ENCODE measurements around the gene NKD1. TPM values are rescaled to one million over a fixed set of nuclear protein-coding genes. Genes with fewer than 3 reads are reported as not detected.

Gene NKD1
- total RNA-seq, 2 experiments from 2014 or later, result 0.04 to 0.06 TPM

GRCh38 chr16:50570808-50571598, 22.8 kb downstream of the NKD1 start:
- H3K9me3 ChIP-seq (ENCODE audit: low read length), result no peaks in the 10 kb centered on the region
- H3K9me2 ChIP-seq (ENCODE audit: insufficient read depth, low read length), result no peaks in the 10 kb centered on the region
- intact Hi-C loops (cut with micrococcal nuclease; ENCODE audit: unreplicated experiment), result no loop called here
- no peaks in the 10 kb centered on the region for H3K36me3 ChIP-seq (ENCODE audit: insufficient read depth, low read length)
- ChIA-PET POLR2A (no interaction called here), CTCF (ENCODE audit: unreplicated experiment) (no interaction called here)
- H3K4me2 ChIP-seq (ENCODE audit: low read length), result no peak overlapping the region
- no peak overlapping the region for H2AFZ ChIP-seq (ENCODE audit: low read length)
- H3K4me1 ChIP-seq (ENCODE audit: insufficient read depth, low read length, poor library complexity, severe bottlenecking), result no peaks in the 10 kb centered on the region
- H3K79me2 ChIP-seq (ENCODE audit: insufficient read depth, low read depth, low read length), result no peaks in the 10 kb centered on the region
- DNase-seq (ENCODE audit: low spot score), result no peak
- no peak overlapping the region for H3K27ac ChIP-seq (ENCODE audit: low read depth, low read length, poor library complexity, severe bottlenecking)
- H3K4me3 ChIP-seq (ENCODE audit: low read depth, low read length, poor library complexity, severe bottlenecking), result no peak overlapping the region
- BruUV-seq (replicated peaks), result no TSS peak
- TF ChIP-seq EZH2phosphoT487 (IDR thresholded peaks at IDR 0.05; ENCODE audit: borderline replicate concordance, low read depth, low read length), result no peak
- no peak for TF ChIP-seq CTCF (conservative IDR thresholded peaks at IDR 0.05; ENCODE audit: low read length)
- no peaks in the 10 kb centered on the region for H4K20me1 ChIP-seq (ENCODE audit: insufficient read depth, low read length)

- H3K27ac ChIP-seq (ENCODE audit: low read depth, low read length, poor library complexity, severe bottlenecking), result no peak overlapping the region
- BruUV-seq (replicated peaks), result no TSS peak
- DNase-seq (ENCODE audit: low spot score), result no peak
- CTCF ChIA-PET (ENCODE audit: unreplicated experiment), result no interaction called here
- TF ChIP-seq EZH2phosphoT487 (IDR thresholded peaks at IDR 0.05; ENCODE audit: borderline replicate concordance, low read depth, low read length) (no peak), CTCF (conservative IDR thresholded peaks at IDR 0.05; ENCODE audit: low read length) (no peak)
- no peaks in the 10 kb centered on the region for H3K79me2 ChIP-seq (ENCODE audit: insufficient read depth, low read depth, low read length)
- no peaks in the 10 kb centered on the region for H3K36me3 ChIP-seq (ENCODE audit: insufficient read depth, low read length)
- intact Hi-C loops (cut with micrococcal nuclease; ENCODE audit: unreplicated experiment), result no loop called here
- H3K9me2 ChIP-seq (ENCODE audit: insufficient read depth, low read length), result no peaks in the 10 kb centered on the region
- H3K4me1 ChIP-seq (ENCODE audit: insufficient read depth, low read length, poor library complexity, severe bottlenecking), result no peaks in the 10 kb centered on the region
- no peaks in the 10 kb centered on the region for H4K20me1 ChIP-seq (ENCODE audit: insufficient read depth, low read length)
- no peak overlapping the region for H3K4me2 ChIP-seq (ENCODE audit: low read length)
- H3K9me3 ChIP-seq (ENCODE audit: low read length), result no peaks in the 10 kb centered on the region
- H3K4me3 ChIP-seq (ENCODE audit: low read depth, low read length, poor library complexity, severe bottlenecking), result no peak overlapping the region
- no peak overlapping the region for H2AFZ ChIP-seq (ENCODE audit: low read length)
- POLR2A ChIA-PET, result no interaction called here
These were observed 23.6 kb downstream of the NKD1 start for GRCh38 chr16:50571786-50572185.

GRCh38 chr16:50572700-50573099, 24.5 kb downstream of the NKD1 start:
- intact Hi-C loops (cut with micrococcal nuclease; ENCODE audit: unreplicated experiment), result no loop called here
- BruUV-seq (replicated peaks), result no TSS peak
- Histone ChIP-seq H3K9me3 (ENCODE audit: low read length) (no peaks in the 10 kb centered on the region), H2AFZ (ENCODE audit: low read length) (no peak overlapping the region), H3K27ac (ENCODE audit: low read depth, low read length, poor library complexity, severe bottlenecking) (no peak overlapping the region), H3K79me2 (ENCODE audit: insufficient read depth, low read depth, low read length) (no peaks in the 10 kb centered on the region), H3K9me2 (ENCODE audit: insufficient read depth, low read length) (no peaks in the 10 kb centered on the region), H4K20me1 (ENCODE audit: insufficient read depth, low read length) (no peaks in the 10 kb centered on the region), H3K4me2 (ENCODE audit: low read length) (no peak overlapping the region), H3K4me1 (ENCODE audit: insufficient read depth, low read length, poor library complexity, severe bottlenecking) (no peaks in the 10 kb centered on the region), H3K4me3 (ENCODE audit: low read depth, low read length, poor library complexity, severe bottlenecking) (no peak overlapping the region), H3K36me3 (ENCODE audit: insufficient read depth, low read length) (no peaks in the 10 kb centered on the region)
- ChIA-PET POLR2A (no interaction called here), CTCF (ENCODE audit: unreplicated experiment) (no interaction called here)
- no peak for TF ChIP-seq EZH2phosphoT487 (IDR thresholded peaks at IDR 0.05; ENCODE audit: borderline replicate concordance, low read depth, low read length)
- TF ChIP-seq CTCF (conservative IDR thresholded peaks at IDR 0.05; ENCODE audit: low read length), result no peak
- DNase-seq (ENCODE audit: low spot score), result no peak
